HEK293 (cell line): ENCODE measurements around the gene ZSCAN1.

ENCODE experiments used
- CTCF ChIP-seq: fragments of 450-650 bp; formaldehyde crosslinking; IDR thresholded peaks from 2 replicates; pipeline ENCODE4 v1.5.1; 2016; ENCODE audit warnings: missing biosample characterization, missing genetic modification characterization
- PBX3 ChIP-seq: sonication (generic); formaldehyde crosslinking; IDR thresholded peaks from 2 replicates; pipeline ENCODE4 v1.8.1; 2022; ENCODE audit warnings: mild to moderate bottlenecking, moderate library complexity, missing genetic modification reagents
- TF ChIP-seq, protein P1 (sequence below): fragments of 450-650 bp; formaldehyde crosslinking; IDR thresholded peaks from 2 replicates; pipeline ENCODE4 v1.5.1; 2016; ENCODE audit warnings: missing biosample characterization, missing genetic modification characterization

DNA sequence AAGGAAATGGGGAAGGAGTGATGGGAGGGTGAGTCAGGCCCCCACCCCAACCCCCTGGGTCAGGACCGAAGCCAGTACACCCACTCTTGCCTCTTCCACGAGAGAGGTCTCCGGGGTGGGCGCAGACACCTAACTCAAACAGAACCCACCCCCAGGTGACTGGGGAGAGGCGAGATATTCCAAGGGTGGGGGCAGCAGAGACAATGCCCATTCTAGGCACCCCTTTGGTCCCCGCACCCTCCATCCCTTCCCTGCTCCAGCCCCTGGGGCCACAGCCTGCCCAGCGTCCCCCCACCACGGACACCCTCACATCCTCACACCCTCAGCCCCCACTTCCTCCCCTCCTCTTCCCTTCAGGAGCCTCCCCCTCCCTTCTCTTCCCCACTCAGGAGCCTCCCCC is 63.5 kb downstream of the ZSCAN1 start:
- TF ChIP-seq, protein P1, sequence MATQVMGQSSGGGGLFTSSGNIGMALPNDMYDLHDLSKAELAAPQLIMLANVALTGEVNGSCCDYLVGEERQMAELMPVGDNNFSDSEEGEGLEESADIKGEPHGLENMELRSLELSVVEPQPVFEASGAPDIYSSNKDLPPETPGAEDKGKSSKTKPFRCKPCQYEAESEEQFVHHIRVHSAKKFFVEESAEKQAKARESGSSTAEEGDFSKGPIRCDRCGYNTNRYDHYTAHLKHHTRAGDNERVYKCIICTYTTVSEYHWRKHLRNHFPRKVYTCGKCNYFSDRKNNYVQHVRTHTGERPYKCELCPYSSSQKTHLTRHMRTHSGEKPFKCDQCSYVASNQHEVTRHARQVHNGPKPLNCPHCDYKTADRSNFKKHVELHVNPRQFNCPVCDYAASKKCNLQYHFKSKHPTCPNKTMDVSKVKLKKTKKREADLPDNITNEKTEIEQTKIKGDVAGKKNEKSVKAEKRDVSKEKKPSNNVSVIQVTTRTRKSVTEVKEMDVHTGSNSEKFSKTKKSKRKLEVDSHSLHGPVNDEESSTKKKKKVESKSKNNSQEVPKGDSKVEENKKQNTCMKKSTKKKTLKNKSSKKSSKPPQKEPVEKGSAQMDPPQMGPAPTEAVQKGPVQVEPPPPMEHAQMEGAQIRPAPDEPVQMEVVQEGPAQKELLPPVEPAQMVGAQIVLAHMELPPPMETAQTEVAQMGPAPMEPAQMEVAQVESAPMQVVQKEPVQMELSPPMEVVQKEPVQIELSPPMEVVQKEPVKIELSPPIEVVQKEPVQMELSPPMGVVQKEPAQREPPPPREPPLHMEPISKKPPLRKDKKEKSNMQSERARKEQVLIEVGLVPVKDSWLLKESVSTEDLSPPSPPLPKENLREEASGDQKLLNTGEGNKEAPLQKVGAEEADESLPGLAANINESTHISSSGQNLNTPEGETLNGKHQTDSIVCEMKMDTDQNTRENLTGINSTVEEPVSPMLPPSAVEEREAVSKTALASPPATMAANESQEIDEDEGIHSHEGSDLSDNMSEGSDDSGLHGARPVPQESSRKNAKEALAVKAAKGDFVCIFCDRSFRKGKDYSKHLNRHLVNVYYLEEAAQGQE (tag by site-specific recombination), result no peak
- TF ChIP-seq CTCF (tag by site-specific recombination) (no peak), PBX3 (CRISPR knock-in tag) (no peak)
